Left renal cortex interstitium (tissue), 4 donors: ENCODE data around the gene CCSAP. TPM values are rescaled to one million over a fixed set of nuclear protein-coding genes. Genes with fewer than 3 reads are reported as not detected.
"Not testable (repeated sequence)": the region's sequence is repeated elsewhere in the genome, so short reads cannot be mapped to it uniquely, and the experiment has no call there.

Experiments
- DNase-seq, 4 donors: peaks; one replicate each; pipeline ENCODE4 v3.0.0-alpha.2; 2013; ENCODE audit warnings: low read depth in 4 of 4, low spot score in 2 of 4, missing footprints in 1 of 4
- polyA plus RNA-seq, 4 donors: library from polyadenylated mRNA; unstranded; fragments of 120-200 nt; gene quantifications; one replicate each; pipeline ENCODE4 v1.2.1, GENCODE V29; 2013; ENCODE audit not compliant: insufficient read length in 4 of 4

CCSAP gene
- polyA plus RNA-seq, 4 donors = 8.3 to 10.9 (median 9.1) TPM

- DNase-seq = no peak
These were observed 49.2 kb downstream of the CCSAP start for GRCh38 chr1:229293528-229294204.

- not testable (repeated sequence) for DNase-seq
These were observed 51.2 kb downstream of the CCSAP start for GRCh38 chr1:229291686-229292085.

- no peak for DNase-seq
These were observed 54.3 kb downstream of the CCSAP start for GRCh38 chr1:229288516-229288915.

GRCh38 chr1:229287267-229287666 is 55.6 kb downstream of the CCSAP start:
- no peak for DNase-seq

DNA sequence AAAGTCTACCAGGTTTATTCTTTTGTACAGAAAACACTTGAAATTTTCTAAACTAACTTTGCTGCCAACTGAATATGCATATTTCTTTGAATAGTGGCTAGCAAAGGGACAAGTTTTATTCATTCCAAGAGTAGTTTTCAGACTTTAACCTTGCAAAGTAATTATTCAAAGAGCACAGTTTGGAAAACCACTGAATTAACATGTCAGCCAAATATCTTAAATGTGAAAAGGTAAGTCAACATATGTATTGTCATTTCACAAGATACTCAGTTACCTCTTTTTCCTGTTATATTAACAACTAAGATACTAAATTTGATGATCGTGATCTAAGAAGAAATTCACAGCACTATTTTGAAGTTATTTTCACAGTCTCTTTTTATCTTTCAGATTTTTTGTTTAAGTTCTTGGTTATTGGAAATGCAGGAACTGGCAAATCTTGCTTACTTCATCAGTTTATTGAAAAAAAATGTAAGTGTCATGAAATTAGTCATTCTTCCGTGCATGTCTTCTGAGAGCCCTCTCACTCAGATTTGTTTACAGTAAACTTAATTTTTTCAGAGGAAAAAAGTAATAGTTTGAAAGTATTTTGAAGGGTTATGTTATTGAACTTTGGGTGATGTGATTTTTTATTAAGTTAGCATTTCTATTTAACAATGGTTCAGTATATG is 56.6 kb downstream of the CCSAP start:
- DNase-seq = no peak

- DNase-seq = no peak
These were observed 57.4 kb downstream of the CCSAP start for GRCh38 chr1:229285440-229285839.

DNA sequence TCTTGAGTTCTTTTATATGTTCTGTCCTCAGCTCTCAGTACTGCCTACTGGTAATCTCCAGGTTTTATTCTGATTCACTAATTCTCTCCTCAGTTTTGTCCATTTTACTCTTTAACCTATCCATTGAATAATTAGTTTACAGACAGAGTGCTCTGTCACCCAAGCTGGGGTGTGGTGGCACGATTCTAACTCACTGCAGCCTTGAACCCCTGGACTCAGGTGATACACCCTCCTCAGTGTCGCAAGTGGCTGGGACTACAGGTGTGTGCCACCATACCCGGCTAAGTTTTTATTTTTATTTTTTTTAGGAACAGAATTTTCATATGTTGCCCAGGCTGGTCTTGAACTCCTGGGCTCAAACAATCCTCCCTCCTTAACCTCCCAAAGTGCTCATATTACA is 58.0 kb downstream of the CCSAP start:
- DNase-seq = no peak

DNA sequence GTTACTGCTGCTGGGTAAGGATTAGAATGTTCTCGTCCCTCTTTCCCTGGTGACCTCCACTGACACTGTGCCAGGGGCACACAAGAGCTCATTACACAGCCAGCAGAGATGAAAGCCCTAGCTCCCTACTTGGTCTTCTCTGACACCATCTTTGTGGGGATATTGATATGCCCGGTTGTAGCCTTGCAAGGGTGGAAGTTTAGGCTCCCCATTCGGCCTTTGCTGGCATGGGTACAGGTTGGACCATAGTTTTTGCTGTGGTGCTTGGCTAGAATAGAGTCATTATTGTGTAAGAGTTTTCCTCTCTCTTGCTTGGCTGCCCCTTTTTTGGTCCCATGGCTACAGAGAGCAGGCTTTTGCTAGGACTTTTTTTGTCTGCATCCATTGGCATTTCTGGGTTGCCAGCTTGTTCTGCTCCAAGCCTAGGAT is 59.6 kb downstream of the CCSAP start:
- no peak for DNase-seq

DNA sequence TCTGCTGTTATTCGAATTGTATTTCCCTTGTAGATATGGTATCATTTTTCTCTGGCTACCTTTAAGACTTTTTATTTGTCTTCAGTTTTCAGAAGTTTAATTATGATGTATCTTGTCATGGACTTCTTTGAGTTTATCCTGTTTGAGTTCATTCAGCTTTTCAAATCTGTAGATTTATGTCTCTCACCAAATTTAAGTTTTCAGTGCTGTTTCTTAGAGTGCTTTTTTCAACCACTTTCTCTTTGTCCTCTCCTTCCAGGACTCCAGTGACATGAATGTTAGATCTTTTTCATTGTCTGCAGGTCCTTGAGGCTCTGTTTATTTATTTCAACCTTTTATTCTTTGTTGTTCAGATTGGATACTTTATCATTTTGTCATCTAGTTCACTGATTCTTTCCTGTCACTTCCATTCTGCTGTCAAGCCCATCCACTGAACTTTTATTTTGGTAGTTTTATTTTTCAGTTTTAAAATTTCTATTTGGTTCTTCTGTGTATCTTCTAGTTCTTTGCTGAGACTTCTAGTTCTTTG is 60.5 kb downstream of the CCSAP start:
- no peak for DNase-seq

GRCh38 chr1:229281339-229281926 is 61.4 kb downstream of the CCSAP start:
- DNase-seq = no peak

DNA sequence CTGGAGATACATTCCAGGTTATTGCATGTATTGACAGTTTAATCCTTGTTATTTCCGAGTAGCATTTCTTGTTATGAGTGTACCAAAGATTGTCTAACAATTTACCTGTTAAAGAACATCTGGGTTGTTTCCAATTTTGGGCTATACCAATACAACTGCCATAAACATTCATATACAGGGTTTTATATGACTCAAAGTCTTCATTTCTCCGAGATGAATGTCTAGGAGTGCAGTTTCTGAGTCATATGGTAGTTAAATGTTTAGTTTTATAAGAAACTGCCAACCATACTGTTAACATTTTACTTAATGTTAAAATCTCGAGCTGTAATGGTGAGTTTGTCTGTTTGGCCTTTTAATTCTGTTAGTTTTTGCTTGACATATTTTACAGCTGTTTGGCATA is 61.9 kb downstream of the CCSAP start:
- no peak for DNase-seq

DNA sequence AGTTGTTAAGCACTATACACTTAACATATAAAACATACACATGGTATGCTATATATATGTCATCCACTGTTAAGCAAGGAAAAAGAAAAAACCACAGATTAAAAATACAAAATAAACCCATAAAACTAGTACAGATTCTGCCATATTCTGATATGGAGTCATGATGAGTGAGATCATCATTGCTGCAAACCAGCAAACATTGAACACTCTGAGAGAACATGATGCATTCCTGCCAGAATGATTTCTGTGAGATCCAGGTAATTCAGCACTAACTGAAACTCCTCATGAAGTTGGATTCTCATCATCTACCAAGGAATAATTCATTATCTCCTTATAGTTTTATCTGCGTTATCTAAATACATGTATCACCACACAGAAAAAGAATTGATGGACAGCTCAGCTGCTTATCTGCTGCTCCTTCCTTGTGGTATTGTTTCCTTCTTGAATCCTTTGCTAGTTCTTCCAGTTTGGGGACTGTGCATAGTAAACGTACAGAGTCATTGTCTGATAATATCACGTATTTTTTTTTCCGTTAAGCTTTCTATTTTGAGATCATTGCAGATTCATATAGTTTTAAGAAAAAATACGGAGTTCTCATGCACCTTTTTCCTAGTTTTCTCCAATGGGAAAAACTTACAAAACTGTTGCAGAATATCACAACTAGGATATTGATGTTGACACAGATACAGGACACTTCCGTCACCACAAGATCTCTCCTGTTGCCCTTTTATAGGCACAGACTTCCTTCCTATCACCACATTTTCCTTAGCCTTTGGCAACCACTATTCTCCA is 62.6 kb downstream of the CCSAP start:
- no peak for DNase-seq

- no peak for DNase-seq
These were observed 63.6 kb downstream of the CCSAP start for GRCh38 chr1:229279242-229279641.

GRCh38 chr1:229278120-229278741 is 64.6 kb downstream of the CCSAP start:
- no peak for DNase-seq

GRCh38 chr1:229275005-229275404 is 67.8 kb downstream of the CCSAP start:
- no peak for DNase-seq

DNA sequence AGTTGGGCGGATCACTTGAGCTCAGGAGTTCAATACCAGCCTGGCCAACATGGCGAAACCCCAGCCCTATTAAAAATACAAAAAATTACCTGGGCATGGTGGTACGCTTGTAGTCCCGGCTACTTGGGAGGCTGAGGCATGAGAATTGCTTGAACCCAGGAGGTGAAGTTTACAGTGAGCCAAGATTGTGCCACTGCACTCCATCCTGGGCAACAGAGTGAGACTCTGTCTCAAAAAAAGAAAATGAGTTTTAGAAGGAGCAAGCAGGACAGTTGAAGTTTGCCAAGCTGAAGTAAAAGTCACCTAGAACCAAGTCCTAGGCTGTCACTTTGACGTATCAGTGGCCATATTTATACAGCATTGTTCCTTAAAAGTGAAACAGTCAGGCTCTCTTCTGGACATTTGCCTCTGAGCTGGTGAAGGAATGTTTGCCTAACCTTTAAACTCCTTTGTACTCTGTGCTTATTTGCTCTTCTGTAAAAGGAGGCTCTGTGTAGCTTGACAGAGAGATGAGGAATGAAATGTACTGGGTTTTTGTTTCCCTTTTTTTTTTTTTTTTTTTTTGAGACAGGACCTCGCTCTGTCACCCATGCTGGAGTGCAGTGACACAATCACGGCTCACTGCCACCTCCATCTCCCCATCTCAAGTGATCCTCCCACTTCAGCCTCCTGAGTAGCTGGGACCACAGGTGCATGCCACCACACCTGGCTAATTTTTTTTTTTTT is 69.2 kb downstream of the CCSAP start:
- no peak for DNase-seq

GRCh38 chr1:229272164-229273158 is 70.4 kb downstream of the CCSAP start:
- DNase-seq = no peak

GRCh38 chr1:229271448-229272159 is 71.2 kb downstream of the CCSAP start:
- DNase-seq = no peak
